Umbilical cord (tissue), 2 donors: ENCODE measurements around the gene KCNN4. TPM values are rescaled to one million over a fixed set of nuclear protein-coding genes. Genes with fewer than 3 reads are reported as not detected.
"Not testable (repeated sequence)": the region's sequence is repeated elsewhere in the genome, so short reads cannot be mapped to it uniquely, and the experiment has no call there.

ENCODE experiments used
- DNase-seq: peaks from one replicate; pipeline ENCODE4 v3.0.0-alpha.2; 2015; ENCODE audit warnings: low spot score
- total RNA-seq: library from RNA; depleted of rRNA; stranded (reverse); fragments of >200 nt; gene quantifications from one replicate; pipeline ENCODE4 v1.2.3, GENCODE V29; 2014; ENCODE audit warnings: low replicate concordance; ENCODE audit not compliant: insufficient read depth

The KCNN4 gene
- total RNA-seq, 1 donor from 2014 or later = 6.3 TPM

- DNase-seq = no peak
Observed at GRCh38 chr19:43775299-43775890, 5.4 kb downstream of the KCNN4 start.

- DNase-seq = peak; percentile 35
Observed at GRCh38 chr19:43774940-43775258, 5.9 kb downstream of the KCNN4 start.

- peak; percentile 69 for DNase-seq
Observed at GRCh38 chr19:43774103-43774939, 6.5 kb downstream of the KCNN4 start.

- no peak for DNase-seq
Observed at GRCh38 chr19:43773725-43774102, 7.1 kb downstream of the KCNN4 start.

GRCh38 chr19:43769256-43769655 is 11.5 kb downstream of the KCNN4 start:
- no peak for DNase-seq

- no peak for DNase-seq
Observed at GRCh38 chr19:43768273-43769050, 12.3 kb downstream of the KCNN4 start.

GRCh38 chr19:43767818-43768217 is 13.0 kb downstream of the KCNN4 start:
- DNase-seq = no peak

GRCh38 chr19:43767316-43767715 is 13.5 kb downstream of the KCNN4 start:
- DNase-seq = no peak

- DNase-seq = no peak
Observed at GRCh38 chr19:43766755-43767043, 14.1 kb downstream of the KCNN4 start.

GRCh38 chr19:43765109-43765876 is 15.5 kb downstream of the KCNN4 start:
- DNase-seq = peak; percentile 72

GRCh38 chr19:43764684-43765083 is 16.1 kb downstream of the KCNN4 start:
- not testable (repeated sequence) for DNase-seq

GRCh38 chr19:43763473-43763939 is 17.3 kb downstream of the KCNN4 start:
- no peak for DNase-seq

GRCh38 chr19:43762814-43763213 is 18.0 kb downstream of the KCNN4 start:
- no peak for DNase-seq

- DNase-seq = no peak
Observed at GRCh38 chr19:43760941-43761340, 19.8 kb downstream of the KCNN4 start.

GRCh38 chr19:43759515-43759914 is 21.3 kb downstream of the KCNN4 start:
- DNase-seq = no peak

- peak; percentile 85 for DNase-seq
Observed at GRCh38 chr19:43755256-43755801, 25.4 kb downstream of the KCNN4 start.

- peak; percentile 100 for DNase-seq
Observed at GRCh38 chr19:43754503-43755255, 26.1 kb downstream of the KCNN4 start, which contains the start of gene SMG9. SMG9 (minus strand) TSS chr19:43754962; CDS start chr19:43750741, 4,221 bp downstream.

- DNase-seq = no peak
Observed at GRCh38 chr19:43754253-43754502, 26.6 kb downstream of the KCNN4 start.

- no peak for DNase-seq
Observed at GRCh38 chr19:43752287-43752875, 28.4 kb downstream of the KCNN4 start.

GRCh38 chr19:43751466-43752220 is 29.1 kb downstream of the KCNN4 start:
- DNase-seq = no peak
